ENCODE data around the gene IBA57. TPM values are rescaled to one million over a fixed set of nuclear protein-coding genes. Genes with fewer than 3 reads are reported as not detected.
"Not testable (repeated sequence)": the region's sequence is repeated elsewhere in the genome, so short reads cannot be mapped to it uniquely, and the experiment has no call there.

Gene IBA57
- total RNA-seq, 2 experiments from 2014 or later: 9.7 to 10.8 TPM

DNA sequence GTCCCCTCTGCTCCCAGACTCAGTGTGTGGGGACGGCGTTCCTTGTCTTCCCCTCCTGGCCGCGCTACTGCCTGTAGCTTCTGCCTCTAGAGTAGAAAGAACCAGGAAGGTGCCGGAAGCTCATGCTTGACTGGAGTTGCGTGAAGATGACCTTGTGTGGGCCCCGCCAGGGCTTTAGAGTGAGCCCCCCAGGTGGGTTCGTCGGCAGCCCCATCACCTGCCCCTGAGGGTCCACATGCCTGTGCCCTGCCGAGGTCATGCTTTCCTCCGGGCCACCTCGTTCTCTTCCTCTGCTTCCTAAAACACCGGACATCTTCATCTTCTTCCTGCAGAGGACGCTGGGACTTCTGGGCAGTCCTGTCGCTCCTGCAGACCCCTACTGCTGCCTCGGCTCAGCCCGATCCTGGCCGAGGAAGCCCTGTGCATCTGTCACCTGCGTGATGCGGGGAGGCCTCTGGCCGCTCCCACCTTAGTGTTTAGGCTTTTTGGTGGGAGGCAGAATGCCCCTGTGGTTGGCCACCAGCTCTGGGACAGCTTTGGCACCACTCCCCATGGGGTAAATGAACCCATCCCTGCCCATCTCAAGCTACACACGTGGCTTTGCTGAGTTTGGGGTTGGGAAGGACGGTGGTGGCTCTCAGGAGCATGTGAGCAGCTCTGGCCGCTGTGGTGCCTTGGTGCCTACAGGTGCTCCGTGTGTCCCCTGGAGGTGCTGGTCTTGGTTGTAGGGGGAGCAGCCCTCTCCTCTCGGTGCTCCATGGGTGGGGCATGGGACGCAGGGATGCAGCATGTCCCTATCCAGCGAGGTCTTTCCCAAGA lies 54.6 kb downstream of the IBA57 start:
- Mint-ChIP-seq H3K9me3 (peaks cover 9% of the 10 kb centered on the region), H3K27me3 (no peaks in the 10 kb centered on the region), H3K4me3 (no peak overlapping the region), H3K36me3 (ENCODE audit: low read depth) (peaks cover 30% of the 10 kb centered on the region), H3K4me1 (ENCODE audit: low read depth) (no peaks in the 10 kb centered on the region), H3K27ac (no peak overlapping the region)
- intact Hi-C loops (cut with micrococcal nuclease): no loop called here
- CTCF ChIA-PET: no interaction called here
- POLR2A ChIA-PET: no interaction called here
- no peak for ATAC-seq
- DNase-seq: no peak
- TF ChIP-seq, protein P1, sequence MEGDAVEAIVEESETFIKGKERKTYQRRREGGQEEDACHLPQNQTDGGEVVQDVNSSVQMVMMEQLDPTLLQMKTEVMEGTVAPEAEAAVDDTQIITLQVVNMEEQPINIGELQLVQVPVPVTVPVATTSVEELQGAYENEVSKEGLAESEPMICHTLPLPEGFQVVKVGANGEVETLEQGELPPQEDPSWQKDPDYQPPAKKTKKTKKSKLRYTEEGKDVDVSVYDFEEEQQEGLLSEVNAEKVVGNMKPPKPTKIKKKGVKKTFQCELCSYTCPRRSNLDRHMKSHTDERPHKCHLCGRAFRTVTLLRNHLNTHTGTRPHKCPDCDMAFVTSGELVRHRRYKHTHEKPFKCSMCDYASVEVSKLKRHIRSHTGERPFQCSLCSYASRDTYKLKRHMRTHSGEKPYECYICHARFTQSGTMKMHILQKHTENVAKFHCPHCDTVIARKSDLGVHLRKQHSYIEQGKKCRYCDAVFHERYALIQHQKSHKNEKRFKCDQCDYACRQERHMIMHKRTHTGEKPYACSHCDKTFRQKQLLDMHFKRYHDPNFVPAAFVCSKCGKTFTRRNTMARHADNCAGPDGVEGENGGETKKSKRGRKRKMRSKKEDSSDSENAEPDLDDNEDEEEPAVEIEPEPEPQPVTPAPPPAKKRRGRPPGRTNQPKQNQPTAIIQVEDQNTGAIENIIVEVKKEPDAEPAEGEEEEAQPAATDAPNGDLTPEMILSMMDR (IDR thresholded peaks at IDR 0.05): no peak

DNA sequence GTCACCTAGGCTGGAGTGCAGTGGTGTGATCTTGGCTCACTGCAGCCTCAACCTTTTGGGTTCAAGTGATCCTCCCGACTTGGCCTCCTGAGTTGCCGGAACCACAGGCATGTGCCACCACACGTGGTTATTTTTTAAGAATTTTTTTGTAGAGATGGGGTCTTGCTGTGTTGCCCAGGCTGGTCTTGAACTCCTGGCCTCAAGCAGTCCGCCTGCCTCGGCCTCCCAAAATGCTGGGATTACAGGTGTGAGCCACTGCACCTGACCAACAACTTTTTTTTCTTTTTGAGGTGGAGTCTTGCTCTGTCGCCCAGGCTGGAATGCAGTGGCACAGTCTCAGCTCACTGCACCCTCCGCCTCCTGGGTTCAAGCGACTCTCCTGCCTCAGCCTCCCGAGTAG lies 55.5 kb downstream of the IBA57 start:
- DNase-seq; H3K4me1 Mint-ChIP-seq (ENCODE audit: low read depth); H3K27ac Mint-ChIP-seq; H3K27me3 Mint-ChIP-seq; ATAC-seq; CTCF ChIA-PET; POLR2A ChIA-PET; intact Hi-C loops (cut with micrococcal nuclease); H3K4me3 Mint-ChIP-seq: not testable (repeated sequence)
- H3K9me3 Mint-ChIP-seq: peaks cover 11% of the 10 kb centered on the region
- peaks cover 37% of the 10 kb centered on the region for H3K36me3 Mint-ChIP-seq (ENCODE audit: low read depth)

DNA sequence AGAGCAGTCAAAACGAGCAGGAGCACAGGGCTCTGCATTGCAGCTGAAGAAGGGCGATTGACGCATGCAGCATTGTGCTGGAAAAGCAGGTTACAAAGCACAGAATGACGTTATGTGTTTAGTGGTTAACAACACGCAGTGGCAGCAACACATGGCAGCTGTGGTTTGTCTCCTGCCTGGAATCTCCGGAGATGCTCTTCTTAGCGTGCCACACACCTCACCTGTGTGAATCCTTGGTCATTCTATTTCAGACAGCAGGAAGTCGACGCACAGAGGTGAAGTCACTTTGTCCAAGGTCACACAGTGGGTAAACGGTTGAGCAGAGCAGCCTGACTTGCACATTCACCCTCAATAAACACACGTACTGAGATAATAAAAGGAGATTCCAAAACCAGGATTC lies 56.9 kb downstream of the IBA57 start:
- intact Hi-C loops (cut with micrococcal nuclease): no loop called here
- no peak overlapping the region for H3K4me3 Mint-ChIP-seq
- no peak for ATAC-seq
- TF ChIP-seq, protein P1 (IDR thresholded peaks at IDR 0.05): no peak
- peaks cover 38% of the 10 kb centered on the region for H3K36me3 Mint-ChIP-seq (ENCODE audit: low read depth)
- DNase-seq: no peak
- POLR2A ChIA-PET: no interaction called here
- H3K9me3 Mint-ChIP-seq: peaks cover 11% of the 10 kb centered on the region
- no peaks in the 10 kb centered on the region for H3K4me1 Mint-ChIP-seq (ENCODE audit: low read depth)
- CTCF ChIA-PET: no interaction called here
- H3K27ac Mint-ChIP-seq: no peak overlapping the region
- H3K27me3 Mint-ChIP-seq: no peaks in the 10 kb centered on the region

DNA sequence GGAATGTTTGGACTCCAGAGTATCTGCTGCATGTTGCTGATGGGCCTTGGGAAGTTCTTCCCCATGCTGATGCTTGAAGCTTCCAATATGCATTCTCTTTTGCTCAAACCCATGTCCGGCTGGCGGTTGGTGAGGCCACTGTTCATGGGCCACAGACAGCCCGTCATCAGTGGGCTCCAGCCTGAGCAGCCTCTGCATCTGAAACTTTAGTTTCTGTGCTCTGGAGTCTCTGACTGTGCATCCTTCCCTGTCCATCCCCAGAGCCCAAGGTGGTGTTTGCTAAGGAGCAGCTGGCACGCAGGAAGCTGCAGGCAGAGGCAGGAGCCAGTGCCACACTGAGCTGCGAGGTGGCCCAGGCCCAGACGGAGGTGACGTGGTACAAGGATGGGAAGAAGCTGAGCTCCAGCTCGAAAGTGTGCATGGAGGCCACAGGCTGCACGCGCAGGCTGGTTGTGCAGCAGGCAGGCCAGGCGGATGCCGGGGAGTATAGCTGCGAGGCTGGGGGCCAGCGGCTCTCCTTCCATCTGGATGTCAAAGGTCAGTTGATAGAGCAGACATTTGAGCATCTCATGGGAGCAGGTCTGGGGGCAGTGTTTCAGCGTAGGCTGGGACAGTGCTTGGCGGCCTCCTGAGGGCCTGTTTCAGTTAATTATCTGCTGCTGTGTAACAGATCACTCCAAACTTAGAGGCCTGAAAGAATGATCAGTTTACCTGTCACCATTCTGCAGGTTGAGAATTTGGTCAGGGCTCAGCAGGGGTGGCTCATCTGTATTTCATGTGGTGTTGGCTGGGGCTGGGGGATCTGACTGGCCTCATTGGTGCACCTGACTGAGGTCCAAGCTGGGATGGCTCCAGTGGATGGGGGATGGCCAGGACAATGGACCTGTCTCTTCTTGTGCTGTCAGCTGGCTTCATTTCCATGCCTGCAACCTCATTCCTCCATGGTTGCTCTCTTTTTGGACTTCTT lies 58.9 kb downstream of the IBA57 start:
- Mint-ChIP-seq H3K9me3 (peaks cover 11% of the 10 kb centered on the region), H3K4me1 (ENCODE audit: low read depth) (peaks cover 2% of the 10 kb centered on the region), H3K27me3 (no peaks in the 10 kb centered on the region), H3K27ac (no peak overlapping the region), H3K36me3 (ENCODE audit: low read depth) (peaks cover 44% of the 10 kb centered on the region), H3K4me3 (no peak overlapping the region)
- DNase-seq: no peak
- TF ChIP-seq, protein P1 (IDR thresholded peaks at IDR 0.05): no peak
- intact Hi-C loops (cut with micrococcal nuclease): no loop called here
- ChIA-PET POLR2A (no interaction called here), CTCF (interaction anchor here (1.1 to 1.3 kb wide), 2 partner anchors 12 to 60 kb away, joined by 3 read pairs; no protein-coding TSS in a partner anchor)
- ATAC-seq: no peak

DNA sequence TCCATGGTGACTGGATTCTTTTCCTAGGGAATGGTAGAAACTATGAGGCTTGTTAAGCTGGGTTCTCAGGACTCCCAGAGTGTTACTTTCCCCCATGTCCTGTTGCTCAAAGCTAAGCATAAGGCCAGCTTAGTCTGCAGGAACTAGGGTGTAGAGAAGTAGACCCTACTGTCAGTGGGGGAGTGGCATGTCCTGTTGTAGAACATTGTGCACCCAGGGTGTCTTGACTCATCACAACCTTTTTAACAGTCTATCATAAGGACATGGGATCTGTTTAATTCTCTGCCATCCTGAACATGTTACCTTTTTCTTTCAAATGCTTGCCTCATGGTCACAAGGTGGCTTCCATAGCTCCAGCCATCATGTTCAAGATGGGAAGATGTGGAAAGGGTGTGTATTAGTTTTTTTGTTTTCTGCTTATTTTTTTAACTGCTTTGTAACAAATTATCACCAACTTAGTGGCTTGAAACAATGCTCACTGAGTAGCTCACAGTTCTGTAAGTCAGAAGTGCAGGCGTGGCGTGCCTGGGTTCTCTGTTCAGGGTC lies 59.6 kb downstream of the IBA57 start:
- no peaks in the 10 kb centered on the region for H3K27me3 Mint-ChIP-seq
- ChIA-PET CTCF (interaction anchor here (1.1 to 1.3 kb wide), 2 partner anchors 12 to 60 kb away, joined by 3 read pairs; no protein-coding TSS in a partner anchor), POLR2A (no interaction called here)
- H3K36me3 Mint-ChIP-seq (ENCODE audit: low read depth): peaks cover 47% of the 10 kb centered on the region
- peaks cover 11% of the 10 kb centered on the region for H3K9me3 Mint-ChIP-seq
- intact Hi-C loops (cut with micrococcal nuclease): no loop called here
- DNase-seq: no peak
- H3K27ac Mint-ChIP-seq: no peak overlapping the region
- no peak for ATAC-seq
- H3K4me1 Mint-ChIP-seq (ENCODE audit: low read depth): peaks cover 2% of the 10 kb centered on the region
- TF ChIP-seq, protein P1 (IDR thresholded peaks at IDR 0.05): no peak
- H3K4me3 Mint-ChIP-seq: no peak overlapping the region

All from activated CD8-positive, alpha-beta T cell treated with anti-CD3 and anti-CD28 coated beads for 36 hours (primary cell).